ENCODE results near the gene SOX13.

The SOX13 gene

GRCh38 chr1:204153667-204154066 is 80.8 kb downstream of the SOX13 start:
- no peak for DNase-seq (ENCODE audit: low spot score)

- DNase-seq (ENCODE audit: low spot score): no peak
Observed at GRCh38 chr1:204154568-204155255, 81.8 kb downstream of the SOX13 start.

- no peak for DNase-seq (ENCODE audit: low spot score)
Observed at GRCh38 chr1:204155881-204156280, 83.0 kb downstream of the SOX13 start.

GRCh38 chr1:204157962-204158361 is 85.0 kb downstream of the SOX13 start:
- DNase-seq (ENCODE audit: low spot score): no peak

GRCh38 chr1:204161609-204162493 is 88.9 kb downstream of the SOX13 start:
- DNase-seq (ENCODE audit: low spot score): no peak

GRCh38 chr1:204162494-204163074 is 89.7 kb downstream of the SOX13 start:
- DNase-seq (ENCODE audit: low spot score): peak; percentile 73

- DNase-seq (ENCODE audit: low spot score): no peak
Observed at GRCh38 chr1:204166219-204166618, 93.3 kb downstream of the SOX13 start, which contains the start of gene REN. REN (minus strand) TSS chr1:204166337; CDS start chr1:204166293, 44 bp downstream.

GRCh38 chr1:204167730-204168129 is 94.8 kb downstream of the SOX13 start:
- DNase-seq (ENCODE audit: low spot score): no peak

GRCh38 chr1:204169858-204170257 is 96.9 kb downstream of the SOX13 start:
- no peak for DNase-seq (ENCODE audit: low spot score)

GRCh38 chr1:204170494-204171155 is 97.7 kb downstream of the SOX13 start:
- no peak for DNase-seq (ENCODE audit: low spot score)

GRCh38 chr1:204171751-204172178 is 98.8 kb downstream of the SOX13 start:
- no peak for DNase-seq (ENCODE audit: low spot score)

GRCh38 chr1:204172404-204173029 is 99.6 kb downstream of the SOX13 start:
- DNase-seq (ENCODE audit: low spot score): no peak

- no peak for DNase-seq (ENCODE audit: low spot score)
Observed at GRCh38 chr1:204174958-204175357, 102.0 kb downstream of the SOX13 start.

GRCh38 chr1:204176049-204176448 is 103.1 kb downstream of the SOX13 start:
- no peak for DNase-seq (ENCODE audit: low spot score)

- DNase-seq (ENCODE audit: low spot score): no peak
Observed at GRCh38 chr1:204177133-204177532, 104.2 kb downstream of the SOX13 start.

Data from CD4-positive, alpha-beta T cell treated with Interleukin-15 for 4 hours (primary cell).